MM.1S (cell line): ENCODE results near the gene FNDC8.

Source experiments
- CTCF ChIP-seq: fragments of 300-600 bp; sonication (generic); IDR thresholded peaks from 2 replicates; pipeline ENCODE4 v1.5.1; 2016; ENCODE audit warnings: antibody characterized with exemption, low read length, mixed read lengths
- EZH2 ChIP-seq: fragments of 300-600 bp; sonication (generic); optimal IDR thresholded peaks from 2 replicates; pipeline ENCODE3; 2017; ENCODE audit warnings: low read depth, mild to moderate bottlenecking, antibody characterized with exemption, low read length, mixed read lengths
- EZH2phosphoT487 ChIP-seq: fragments of 300-600 bp; sonication (generic); IDR thresholded peaks from 2 replicates; pipeline ENCODE4 v1.6.1; 2018; ENCODE audit warnings: antibody characterized with exemption, low read length

DNA sequence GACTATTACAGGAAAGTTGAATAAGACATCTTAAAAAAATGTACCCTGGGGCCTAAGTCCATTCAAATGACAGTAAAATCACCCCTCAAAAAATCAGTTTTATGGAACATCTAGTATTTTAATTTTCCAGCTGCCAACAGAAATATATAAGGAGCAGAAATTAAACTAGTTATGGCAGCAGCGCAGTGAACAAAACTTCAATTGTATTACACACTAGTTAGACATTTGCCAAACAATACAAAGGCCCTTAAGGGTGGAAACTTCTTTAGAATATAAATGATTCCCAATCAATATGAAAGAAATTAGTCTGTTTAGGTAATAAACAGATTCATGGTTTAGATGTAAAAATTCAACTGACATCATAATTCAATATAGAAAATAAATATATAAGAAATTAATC, 39.8 kb upstream of the FNDC8 start:
- TF ChIP-seq CTCF (no peak), EZH2 (no peak), EZH2phosphoT487 (no peak)
